GM23248 (cell line): Measurements from ENCODE around the gene CTSF.

Experiments used
- EZH2 ChIP-seq: fragments of 200-600 bp; sonication (generic); IDR thresholded peaks from 2 replicates; pipeline ENCODE4 v1.6.1; 2018; ENCODE audit warnings: antibody characterized with exemption, mild to moderate bottlenecking; ENCODE audit not compliant: insufficient read depth, poor library complexity, severe bottlenecking
- EZH2phosphoT487 ChIP-seq: fragments of 200-600 bp; sonication (generic); IDR thresholded peaks from 2 replicates; pipeline ENCODE4 v1.6.1; 2018; ENCODE audit warnings: antibody characterized with exemption, moderate library complexity, mild to moderate bottlenecking, low read depth; ENCODE audit not compliant: insufficient read depth

- TF ChIP-seq EZH2 = no peak
- TF ChIP-seq EZH2phosphoT487 = no peak
These were observed 29.1 kb downstream of the CTSF start for GRCh38 chr11:66539170-66539869.
